Endothelial cell (in vitro differentiated cells): ENCODE data around the gene MTCL1. TPM values are rescaled to one million over a fixed set of nuclear protein-coding genes. Genes with fewer than 3 reads are reported as not detected.

Experiments used
- DNase-seq: peaks from one replicate; pipeline ENCODE4 v3.0.0; 2021; ENCODE audit warnings: low spot score
- H3K27ac Mint-ChIP-seq: one replicate; pipeline ENCODE4 v1.8.0; 2021; ENCODE audit warnings: mixed read lengths, inconsistent platforms; ENCODE audit not compliant: unreplicated experiment
- H3K27me3 Mint-ChIP-seq: one replicate; pipeline ENCODE4 v1.8.0; 2021; ENCODE audit warnings: mild to moderate bottlenecking, moderate library complexity, mixed read lengths, inconsistent platforms; ENCODE audit not compliant: unreplicated experiment
- H3K36me3 Mint-ChIP-seq: one replicate; pipeline ENCODE4 v1.8.0; 2021; ENCODE audit warnings: mild to moderate bottlenecking, low read depth, mixed read lengths, inconsistent platforms; ENCODE audit not compliant: unreplicated experiment
- H3K4me1 Mint-ChIP-seq: one replicate; pipeline ENCODE4 v1.8.0; 2021; ENCODE audit warnings: mild to moderate bottlenecking, mixed read lengths, inconsistent platforms; ENCODE audit not compliant: unreplicated experiment
- H3K4me3 Mint-ChIP-seq: one replicate; pipeline ENCODE4 v1.8.0; 2021; ENCODE audit warnings: mild to moderate bottlenecking, mixed read lengths, inconsistent platforms; ENCODE audit not compliant: unreplicated experiment
- H3K9me3 Mint-ChIP-seq: one replicate; pipeline ENCODE4 v1.8.0; 2021; ENCODE audit warnings: mixed read lengths, inconsistent platforms; ENCODE audit not compliant: unreplicated experiment
- CTCF ChIP-seq: fragments of 200-600 bp; sonication (generic); IDR thresholded peaks from one replicate; pipeline ENCODE4 v1.5.0; 2021; ENCODE audit warnings: antibody characterized with exemption; ENCODE audit not compliant: unreplicated experiment
- total RNA-seq: library from RNA; stranded (reverse); fragmentation: NEBNext Ultra II Directional; extraction: Animal tissue kit (Norgen Biotek cat#: 25700); gene quantifications from one replicate; pipeline ENCODE4 v1.2.1, GENCODE V29; 2021; ENCODE audit not compliant: unreplicated experiment

Gene MTCL1
- total RNA-seq, 1 donor from 2014 or later, result 3.8 TPM

DNA sequence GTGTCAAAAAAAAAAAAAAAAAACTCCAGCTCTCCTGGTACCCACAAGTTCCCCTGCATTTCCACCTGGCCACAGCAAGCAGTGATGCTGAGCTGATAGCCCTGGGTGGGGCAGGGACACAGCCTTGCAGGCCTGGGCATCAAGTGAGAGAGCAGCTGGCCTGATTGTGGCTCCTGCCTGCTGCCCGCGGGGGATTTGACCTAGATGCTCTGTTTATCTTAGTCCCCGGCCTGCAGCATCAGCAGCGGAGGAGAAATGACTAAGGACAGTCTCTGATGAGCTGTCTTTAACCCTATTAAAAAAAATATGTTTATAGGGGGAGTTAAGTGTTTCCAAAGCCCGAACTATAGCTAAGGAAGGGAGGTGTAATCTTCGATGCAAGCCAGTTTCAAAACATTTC, 102.6 kb downstream of the MTCL1 start:
- no peak overlapping the region for H3K4me3 Mint-ChIP-seq
- DNase-seq, result no peak
- H3K36me3 Mint-ChIP-seq, result no peaks in the 10 kb centered on the region
- H3K9me3 Mint-ChIP-seq, result no peaks in the 10 kb centered on the region
- no peak for TF ChIP-seq CTCF
- peaks cover 3% of the 10 kb centered on the region for H3K27me3 Mint-ChIP-seq
- H3K27ac Mint-ChIP-seq, result no peak overlapping the region
- peaks cover 15% of the 10 kb centered on the region for H3K4me1 Mint-ChIP-seq

DNA sequence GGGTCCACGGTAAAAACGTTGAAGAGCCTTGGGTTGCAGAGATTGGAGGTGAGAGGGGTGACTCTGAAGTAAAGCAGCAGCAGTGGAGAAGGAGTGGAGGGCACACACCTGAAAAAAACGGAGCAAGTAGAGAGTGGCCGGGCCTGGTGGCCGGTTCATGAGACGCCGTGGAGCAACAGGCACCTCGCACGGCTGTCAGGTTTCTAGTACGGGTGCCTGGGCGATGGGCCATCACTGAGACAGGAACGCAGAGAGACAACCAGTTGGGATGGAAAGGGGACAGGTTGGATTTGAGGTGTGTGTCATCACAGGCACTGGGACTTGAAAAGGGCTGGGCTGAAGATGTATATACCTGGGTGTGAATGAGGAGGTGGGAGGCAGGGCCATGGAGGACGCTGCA, 104.2 kb downstream of the MTCL1 start:
- Mint-ChIP-seq H3K27me3 (peaks cover 3% of the 10 kb centered on the region), H3K4me1 (peaks cover 15% of the 10 kb centered on the region), H3K36me3 (no peaks in the 10 kb centered on the region), H3K9me3 (no peaks in the 10 kb centered on the region), H3K4me3 (no peak overlapping the region), H3K27ac (no peak overlapping the region)
- TF ChIP-seq CTCF, result no peak
- no peak for DNase-seq

DNA sequence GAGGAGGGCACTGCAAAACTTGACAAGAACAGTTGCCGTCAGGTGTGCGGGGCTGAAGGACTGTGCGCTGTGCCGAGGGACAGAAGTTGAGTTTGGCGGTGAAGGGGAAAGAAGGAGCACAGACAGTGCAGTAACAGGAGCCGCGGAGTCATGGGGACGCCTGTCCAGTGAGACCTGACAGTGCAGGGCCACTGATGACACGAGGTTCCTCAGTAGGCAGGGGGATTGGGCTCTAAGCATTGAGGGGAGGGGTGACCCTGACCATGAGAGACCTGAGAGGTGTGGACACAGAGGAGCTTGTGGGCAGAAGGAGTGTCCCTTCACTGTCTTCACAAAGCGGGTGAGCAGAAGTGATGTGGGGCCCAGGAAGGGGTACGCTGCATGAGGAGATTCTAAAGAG, 104.8 kb downstream of the MTCL1 start:
- Mint-ChIP-seq H3K4me3 (no peak overlapping the region), H3K27ac (no peak overlapping the region), H3K4me1 (peaks cover 15% of the 10 kb centered on the region), H3K27me3 (peaks cover 3% of the 10 kb centered on the region), H3K36me3 (no peaks in the 10 kb centered on the region), H3K9me3 (no peaks in the 10 kb centered on the region)
- DNase-seq, result no peak
- no peak for TF ChIP-seq CTCF

GRCh38 chr18:8811115-8811514, 105.8 kb downstream of the MTCL1 start:
- no peak for TF ChIP-seq CTCF
- Mint-ChIP-seq H3K27ac (no peak overlapping the region), H3K27me3 (peaks cover 3% of the 10 kb centered on the region), H3K36me3 (no peaks in the 10 kb centered on the region), H3K9me3 (no peaks in the 10 kb centered on the region), H3K4me1 (peaks cover 15% of the 10 kb centered on the region), H3K4me3 (no peak overlapping the region)
- DNase-seq, result no peak

GRCh38 chr18:8812631-8813030, 107.3 kb downstream of the MTCL1 start:
- Mint-ChIP-seq H3K27me3 (peaks cover 3% of the 10 kb centered on the region), H3K4me1 (peaks cover 9% of the 10 kb centered on the region), H3K36me3 (no peaks in the 10 kb centered on the region), H3K4me3 (no peak overlapping the region), H3K27ac (no peak overlapping the region), H3K9me3 (no peaks in the 10 kb centered on the region)
- DNase-seq, result no peak
- no peak for TF ChIP-seq CTCF
